BLaER1 (cell line): ENCODE results near the gene TMEM9.

Experiments used
- H3K27ac ChIP-seq: shearing (Covaris generic); formaldehyde crosslinking; 2 replicates; pipeline ENCODE4 v1.8.1; 2022
- H3K27me3 ChIP-seq: shearing (Covaris generic); formaldehyde crosslinking; 2 replicates; pipeline ENCODE4 v1.8.1; 2022
- H3K36me3 ChIP-seq: shearing (Covaris generic); formaldehyde crosslinking; 2 replicates; pipeline ENCODE4 v1.8.1; 2022
- H3K4me1 ChIP-seq: shearing (Covaris generic); formaldehyde crosslinking; 2 replicates; pipeline ENCODE4 v1.8.1; 2022
- H3K4me2 ChIP-seq: shearing (Covaris generic); formaldehyde crosslinking; 2 replicates; pipeline ENCODE4 v1.8.1; 2022
- H3K4me3 ChIP-seq: shearing (Covaris generic); formaldehyde crosslinking; 2 replicates; pipeline ENCODE4 v1.8.1; 2022
- H3K9ac ChIP-seq: shearing (Covaris generic); formaldehyde crosslinking; 2 replicates; pipeline ENCODE4 v1.8.1; 2022
- H3K9me3 ChIP-seq: shearing (Covaris generic); formaldehyde crosslinking; 2 replicates; pipeline ENCODE4 v1.8.1; 2022
- H4K20me1 ChIP-seq: shearing (Covaris generic); formaldehyde crosslinking; 2 replicates; pipeline ENCODE4 v1.8.1; 2022
- Cebpa-rat ChIP-seq: shearing (Covaris generic); IDR thresholded peaks from 2 replicates; pipeline ENCODE4 v1.8.1; 2022

The TMEM9 gene

DNA sequence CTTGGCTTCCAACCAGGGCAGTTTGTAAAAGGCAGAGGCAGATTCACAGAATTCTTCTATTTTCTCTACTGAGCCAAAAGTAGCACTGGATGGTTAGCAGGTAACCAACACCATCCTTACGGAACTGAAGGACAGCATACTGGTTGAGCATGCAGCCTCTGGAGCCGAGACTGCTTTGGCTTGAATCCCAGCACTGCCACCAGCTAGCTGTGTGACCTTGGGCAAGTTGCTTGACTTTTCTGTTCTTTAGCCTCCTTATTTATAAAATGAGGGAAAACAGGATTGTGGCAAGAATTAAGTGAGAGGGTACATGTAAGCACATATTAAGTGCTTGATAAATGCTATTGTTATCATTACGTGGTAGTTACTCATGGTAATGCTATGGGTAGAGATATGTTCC, 61.5 kb downstream of the TMEM9 start:
- Histone ChIP-seq H3K27ac (no peak overlapping the region), H3K9me3 (no peaks in the 10 kb centered on the region), H3K27me3 (no peaks in the 10 kb centered on the region), H3K4me2 (no peak overlapping the region), H3K4me1 (peaks cover 19% of the 10 kb centered on the region), H4K20me1 (no peaks in the 10 kb centered on the region), H3K9ac (no peak overlapping the region), H3K36me3 (no peaks in the 10 kb centered on the region), H3K4me3 (no peak overlapping the region)
- no peak for TF ChIP-seq Cebpa-rat

- H4K20me1 ChIP-seq, result no peaks in the 10 kb centered on the region
- H3K9ac ChIP-seq, result no peak overlapping the region
- no peaks in the 10 kb centered on the region for H3K9me3 ChIP-seq
- H3K27me3 ChIP-seq, result no peaks in the 10 kb centered on the region
- peaks cover 15% of the 10 kb centered on the region for H3K4me1 ChIP-seq
- no peak overlapping the region for H3K4me2 ChIP-seq
- H3K36me3 ChIP-seq, result no peaks in the 10 kb centered on the region
- H3K27ac ChIP-seq, result no peak overlapping the region
- no peak overlapping the region for H3K4me3 ChIP-seq
- TF ChIP-seq Cebpa-rat, result no peak
Measured at GRCh38 chr1:201091256-201091655, 63.0 kb downstream of the TMEM9 start.

DNA sequence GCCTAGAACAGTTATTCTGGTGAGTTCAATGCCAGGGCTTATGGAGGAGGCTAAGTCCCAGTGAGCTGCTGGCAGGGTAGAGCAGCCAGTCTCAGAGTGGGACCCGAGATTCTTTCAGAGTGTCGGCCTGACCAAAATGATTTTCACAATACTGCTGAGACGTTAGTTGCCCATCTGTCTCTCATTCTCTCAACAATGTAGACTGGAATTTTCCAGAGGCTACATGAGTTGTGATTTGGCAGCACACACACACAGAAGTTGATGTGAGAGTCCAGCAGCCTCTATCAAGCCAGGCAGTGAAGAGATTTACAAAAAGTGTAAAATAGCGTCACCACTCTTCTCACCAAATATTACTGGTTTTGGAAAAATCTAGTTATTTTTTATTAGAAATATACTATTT, 63.7 kb downstream of the TMEM9 start:
- TF ChIP-seq Cebpa-rat, result no peak
- H3K9me3 ChIP-seq, result no peaks in the 10 kb centered on the region
- H3K27me3 ChIP-seq, result no peaks in the 10 kb centered on the region
- no peak overlapping the region for H3K27ac ChIP-seq
- peaks cover 15% of the 10 kb centered on the region for H3K4me1 ChIP-seq
- H3K36me3 ChIP-seq, result no peaks in the 10 kb centered on the region
- no peak overlapping the region for H3K4me2 ChIP-seq
- H3K9ac ChIP-seq, result no peak overlapping the region
- no peak overlapping the region for H3K4me3 ChIP-seq
- no peaks in the 10 kb centered on the region for H4K20me1 ChIP-seq

DNA sequence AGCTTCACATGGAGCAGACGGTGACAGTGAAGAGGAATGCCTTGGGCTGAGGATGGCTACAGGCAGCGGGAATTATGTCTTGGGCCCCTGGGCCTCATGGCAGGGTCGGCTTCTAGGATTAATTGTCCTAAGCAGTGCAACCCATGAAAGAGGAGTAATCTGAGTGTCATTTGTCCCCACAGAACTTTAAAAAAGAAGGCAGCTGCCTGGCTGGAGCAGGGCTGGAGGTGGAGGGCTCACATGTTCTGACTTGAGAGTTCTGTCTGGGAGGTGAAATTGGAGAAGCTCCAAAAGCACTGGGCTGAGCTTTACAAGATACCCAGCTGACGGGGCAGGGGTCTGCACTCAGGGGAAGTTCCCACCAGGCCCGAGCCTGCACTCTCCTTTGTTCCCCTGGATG, 64.7 kb downstream of the TMEM9 start:
- Histone ChIP-seq H4K20me1 (no peaks in the 10 kb centered on the region), H3K9ac (no peak overlapping the region), H3K27ac (no peak overlapping the region), H3K9me3 (no peaks in the 10 kb centered on the region), H3K4me2 (no peak overlapping the region), H3K4me3 (no peak overlapping the region), H3K36me3 (no peaks in the 10 kb centered on the region), H3K4me1 (peaks cover 18% of the 10 kb centered on the region), H3K27me3 (no peaks in the 10 kb centered on the region)
- TF ChIP-seq Cebpa-rat, result no peak

DNA sequence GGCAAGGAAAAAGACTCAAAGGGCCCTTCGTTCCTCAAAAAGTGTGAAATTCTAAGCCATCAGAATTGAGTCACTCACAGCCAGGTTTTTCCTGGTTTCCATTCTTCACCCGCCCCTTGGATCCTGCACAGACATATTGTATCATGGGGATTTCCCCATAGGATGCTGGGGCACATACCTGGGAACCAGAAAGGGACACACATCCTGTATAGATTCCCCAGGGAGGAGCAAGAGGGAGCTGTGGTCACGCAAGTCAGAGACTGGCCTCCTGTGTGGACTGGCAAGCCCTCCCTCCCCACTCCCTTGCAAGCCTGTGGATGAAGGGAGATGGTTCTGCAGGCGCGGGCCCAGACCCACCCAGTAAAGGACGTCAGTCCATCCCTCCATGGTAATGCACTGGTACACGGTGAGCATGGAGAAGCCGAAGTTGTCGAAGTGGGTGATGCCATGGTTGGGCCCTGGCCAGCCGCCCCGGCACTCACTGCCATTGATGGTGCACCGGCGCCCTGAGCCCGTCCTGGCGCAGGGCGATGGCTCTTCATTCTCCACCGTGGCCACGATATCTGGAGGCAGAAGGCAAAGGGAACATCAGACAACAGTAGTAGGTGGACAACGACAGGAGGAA, 65.3 kb downstream of the TMEM9 start:
- H3K9ac ChIP-seq, result no peak overlapping the region
- no peak for TF ChIP-seq Cebpa-rat
- H3K27ac ChIP-seq, result no peak overlapping the region
- no peaks in the 10 kb centered on the region for H3K27me3 ChIP-seq
- H3K9me3 ChIP-seq, result no peaks in the 10 kb centered on the region
- H3K4me1 ChIP-seq, result peaks cover 24% of the 10 kb centered on the region
- H3K4me3 ChIP-seq, result no peak overlapping the region
- no peaks in the 10 kb centered on the region for H4K20me1 ChIP-seq
- no peak overlapping the region for H3K4me2 ChIP-seq
- no peaks in the 10 kb centered on the region for H3K36me3 ChIP-seq

DNA sequence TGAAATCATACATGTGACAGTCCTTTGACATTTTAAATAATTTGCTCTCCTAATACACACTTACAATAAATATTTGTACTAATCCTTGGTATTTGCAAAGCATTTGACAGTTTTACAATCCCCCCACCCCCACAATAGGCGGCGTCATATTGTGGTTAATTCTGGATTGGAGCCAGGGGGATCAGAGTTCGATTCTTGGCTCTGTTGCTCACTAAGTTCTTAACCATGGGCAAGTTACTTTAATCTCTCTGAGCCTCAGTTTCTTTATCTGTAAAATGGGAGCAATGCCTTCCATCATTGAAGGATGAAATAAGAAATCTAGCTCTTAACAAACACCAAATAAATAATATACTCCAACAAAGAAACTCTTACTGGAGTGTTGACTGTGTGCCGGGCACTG, 65.9 kb downstream of the TMEM9 start:
- no peak for TF ChIP-seq Cebpa-rat
- no peak overlapping the region for H3K4me2 ChIP-seq
- H3K27me3 ChIP-seq, result no peaks in the 10 kb centered on the region
- H4K20me1 ChIP-seq, result no peaks in the 10 kb centered on the region
- no peaks in the 10 kb centered on the region for H3K9me3 ChIP-seq
- no peak overlapping the region for H3K27ac ChIP-seq
- no peak overlapping the region for H3K4me3 ChIP-seq
- H3K36me3 ChIP-seq, result no peaks in the 10 kb centered on the region
- no peak overlapping the region for H3K9ac ChIP-seq
- peaks cover 26% of the 10 kb centered on the region for H3K4me1 ChIP-seq

- Histone ChIP-seq H3K27me3 (no peaks in the 10 kb centered on the region), H3K4me2 (peak overlapping the region; percentile 7; the same call in 1 of the 2 replicates), H3K36me3 (no peaks in the 10 kb centered on the region), H3K9me3 (no peaks in the 10 kb centered on the region), H3K27ac (no peak overlapping the region), H3K4me1 (peaks cover 26% of the 10 kb centered on the region), H3K9ac (no peak overlapping the region), H4K20me1 (no peaks in the 10 kb centered on the region), H3K4me3 (no peak overlapping the region)
- TF ChIP-seq Cebpa-rat, result no peak
Measured at GRCh38 chr1:201085902-201086735, 68.2 kb downstream of the TMEM9 start.
